ENCODE measurements around the gene FUT4.
"Not testable (repeated sequence)": the region's sequence is repeated elsewhere in the genome, so short reads cannot be mapped to it uniquely, and the experiment has no call there.

Gene FUT4

DNA sequence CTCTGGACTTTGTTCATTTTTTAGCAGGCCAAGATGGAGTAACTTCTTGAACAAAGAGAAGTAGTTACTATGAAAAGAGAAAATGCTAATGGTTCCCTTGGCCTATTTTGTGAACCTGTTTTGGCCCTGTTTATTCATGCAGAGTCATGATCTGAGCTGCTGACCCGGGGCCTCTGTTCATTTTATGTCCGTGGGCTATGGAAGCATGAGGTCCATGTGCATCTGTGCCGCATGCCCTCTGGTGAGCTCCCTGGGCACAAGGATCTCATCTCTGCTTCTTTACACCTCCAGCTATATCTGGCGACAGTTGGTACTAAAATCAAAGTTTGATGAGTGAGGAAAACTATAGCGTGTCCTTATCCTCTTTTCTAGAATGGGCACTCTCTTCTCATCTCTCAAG, 24.5 kb downstream of the FUT4 start:
- no peak for DNase-seq

DNA sequence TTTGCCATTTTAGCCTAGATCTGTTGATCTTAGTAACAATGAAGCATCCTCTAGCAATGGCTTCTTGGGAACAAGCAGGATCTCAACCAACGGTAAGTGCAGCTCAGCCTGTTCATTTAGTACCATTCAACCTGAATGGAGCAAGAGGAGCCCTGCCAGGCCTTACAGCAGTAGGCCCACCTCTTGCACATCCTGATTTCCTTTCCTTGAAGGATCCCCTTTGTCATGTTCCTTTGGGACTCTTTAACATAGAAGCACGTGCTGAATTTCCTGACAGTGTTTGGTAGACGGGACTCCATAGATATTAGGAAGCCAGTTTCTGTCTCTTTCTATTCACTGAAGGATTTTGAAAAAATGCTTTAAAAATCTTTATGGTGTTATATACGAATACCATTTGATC, 25.0 kb downstream of the FUT4 start:
- no peak for DNase-seq

DNA sequence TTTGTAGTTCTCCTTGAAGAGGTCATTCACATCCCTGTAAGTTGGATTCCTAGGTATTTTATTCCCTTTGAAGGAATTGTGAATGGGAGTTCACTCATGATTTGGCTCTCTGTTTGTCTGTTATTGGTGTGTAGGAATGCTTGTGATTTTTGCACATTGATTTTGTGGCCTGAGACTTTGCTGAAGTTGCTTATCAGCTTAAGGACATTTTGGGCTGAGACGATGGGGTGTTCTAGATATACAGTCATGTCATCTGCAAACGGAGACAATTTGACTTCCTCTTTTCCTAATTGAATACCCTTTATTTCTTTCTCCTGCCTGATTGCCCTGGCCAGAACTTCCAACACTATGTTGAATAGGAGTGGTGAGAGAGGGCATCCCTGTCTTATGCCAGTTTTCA, 29.3 kb downstream of the FUT4 start:
- DNase-seq = not testable (repeated sequence)

DNA sequence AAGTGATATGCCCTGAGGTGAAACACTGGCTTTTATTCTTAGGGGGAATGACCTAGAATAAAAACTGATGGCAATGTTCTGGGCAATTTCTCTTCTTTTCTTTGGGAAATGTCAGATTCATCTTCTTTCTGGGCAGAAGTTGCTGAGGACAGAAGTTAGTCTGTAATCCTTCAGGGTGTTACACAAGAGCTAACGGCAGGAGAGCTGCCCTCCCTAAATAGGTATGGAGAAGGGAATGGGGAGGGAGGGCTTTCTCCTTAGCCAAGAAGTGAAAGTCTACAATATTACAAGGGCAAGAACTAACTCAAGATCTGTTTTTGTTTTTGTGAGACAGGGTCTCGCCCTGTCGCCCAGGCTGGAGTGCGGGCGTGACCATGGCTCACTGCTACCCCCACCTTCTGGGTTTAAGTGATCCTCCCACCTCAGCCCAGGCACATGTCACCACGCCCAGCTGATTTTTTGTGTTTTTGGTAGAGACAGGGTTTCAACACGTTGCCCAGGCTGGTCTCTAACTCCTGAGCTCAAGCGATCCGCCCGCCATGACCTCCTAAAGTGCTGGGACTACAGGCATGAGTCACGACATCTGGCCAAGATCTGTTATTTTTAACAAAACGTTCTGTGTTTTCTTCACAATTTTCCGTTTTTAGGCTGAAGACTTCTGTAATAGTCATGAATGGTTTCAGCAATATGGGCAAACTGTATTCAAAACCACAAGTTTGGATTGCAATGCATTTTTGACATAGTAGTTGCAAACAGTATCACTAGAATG, 30.7 kb downstream of the FUT4 start:
- DNase-seq = no peak

DNA sequence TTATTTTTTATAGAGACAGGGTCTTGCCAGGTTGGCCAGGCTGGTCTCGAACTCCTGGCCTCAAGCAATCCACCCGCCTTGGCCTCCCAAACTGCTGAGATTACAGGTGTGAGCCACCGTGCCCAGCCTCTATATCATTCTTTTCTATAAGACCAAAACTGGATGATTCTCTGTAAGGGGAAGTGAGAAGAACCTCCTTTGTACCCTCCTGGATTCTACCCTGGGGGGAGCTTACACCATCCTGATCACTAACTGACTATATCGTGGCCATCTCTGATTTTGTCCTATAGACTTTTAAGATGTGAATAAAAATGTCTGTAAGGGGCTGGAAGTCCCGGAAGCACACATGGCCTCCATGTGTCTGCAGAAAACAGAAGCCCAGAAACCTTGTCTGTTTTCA, 32.6 kb downstream of the FUT4 start:
- no peak for DNase-seq

DNA sequence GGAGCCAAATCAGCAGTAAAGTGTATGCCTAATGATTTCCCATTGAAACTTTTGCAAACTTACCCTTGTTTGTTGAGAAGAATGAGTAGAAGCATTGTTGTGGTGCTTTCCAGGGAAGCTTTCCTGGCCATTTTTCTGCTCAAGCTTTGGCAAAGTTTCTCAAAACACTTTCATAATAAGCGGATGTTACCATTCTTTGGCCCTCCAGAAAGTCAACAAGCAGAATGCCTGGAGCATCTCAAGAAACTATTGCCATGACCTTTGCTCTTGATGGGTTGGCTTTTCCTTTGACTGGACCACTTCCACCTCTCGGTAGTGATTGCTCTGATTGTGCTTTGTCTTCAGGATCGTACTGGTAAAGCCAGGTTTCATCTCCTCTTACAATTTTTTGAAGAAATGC, 34.1 kb downstream of the FUT4 start:
- DNase-seq = no peak

DNA sequence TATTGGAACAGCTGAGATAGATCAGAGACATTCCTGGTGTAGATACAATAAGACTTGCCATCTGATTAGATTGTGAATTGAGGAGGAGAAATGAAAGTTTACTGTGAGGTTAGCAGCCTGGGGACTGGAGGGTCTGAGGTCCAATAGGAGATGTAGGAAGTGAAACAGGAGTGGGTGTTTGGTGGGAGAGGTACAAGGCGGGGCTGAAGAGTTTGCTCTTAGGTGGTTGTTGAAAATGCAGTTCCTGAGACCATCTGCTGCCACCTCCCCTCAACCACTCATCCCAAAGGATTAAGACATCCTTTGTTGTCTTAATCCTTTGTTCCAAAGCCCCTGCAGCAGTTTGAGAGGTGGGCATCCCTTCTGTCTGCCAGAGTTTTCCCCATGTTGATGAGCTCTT, 38.2 kb downstream of the FUT4 start:
- no peak for DNase-seq

DNA sequence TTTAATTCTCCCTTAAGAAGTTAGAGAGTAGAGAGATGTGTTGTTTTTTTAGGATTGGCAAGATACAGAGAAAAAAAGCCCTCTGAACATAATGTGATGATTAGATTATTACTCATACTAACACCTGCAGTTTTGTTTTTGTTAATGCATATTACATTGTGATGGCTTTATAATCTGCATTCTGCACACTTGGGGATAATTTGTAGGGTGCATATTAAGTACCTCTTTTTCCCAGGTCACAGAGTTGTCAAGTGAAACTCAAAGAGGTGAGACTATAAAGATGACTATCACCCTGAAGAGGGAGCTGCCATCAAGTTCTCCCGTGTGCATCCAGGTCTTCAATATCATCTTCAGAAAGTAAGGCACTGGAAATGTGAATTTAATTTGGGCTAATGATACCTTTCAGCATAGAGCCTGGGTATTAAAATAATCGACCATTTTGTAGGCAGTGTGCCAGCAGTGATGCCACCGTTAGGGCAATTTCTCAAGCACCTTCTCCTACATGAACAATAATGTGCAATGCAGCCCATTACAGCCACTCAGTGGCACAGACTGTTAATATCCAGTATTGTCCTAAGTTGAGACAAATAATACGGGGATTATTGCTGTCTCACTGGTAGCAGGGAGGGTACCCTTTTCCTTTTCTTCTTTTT, 39.6 kb downstream of the FUT4 start:
- no peak for DNase-seq

DNA sequence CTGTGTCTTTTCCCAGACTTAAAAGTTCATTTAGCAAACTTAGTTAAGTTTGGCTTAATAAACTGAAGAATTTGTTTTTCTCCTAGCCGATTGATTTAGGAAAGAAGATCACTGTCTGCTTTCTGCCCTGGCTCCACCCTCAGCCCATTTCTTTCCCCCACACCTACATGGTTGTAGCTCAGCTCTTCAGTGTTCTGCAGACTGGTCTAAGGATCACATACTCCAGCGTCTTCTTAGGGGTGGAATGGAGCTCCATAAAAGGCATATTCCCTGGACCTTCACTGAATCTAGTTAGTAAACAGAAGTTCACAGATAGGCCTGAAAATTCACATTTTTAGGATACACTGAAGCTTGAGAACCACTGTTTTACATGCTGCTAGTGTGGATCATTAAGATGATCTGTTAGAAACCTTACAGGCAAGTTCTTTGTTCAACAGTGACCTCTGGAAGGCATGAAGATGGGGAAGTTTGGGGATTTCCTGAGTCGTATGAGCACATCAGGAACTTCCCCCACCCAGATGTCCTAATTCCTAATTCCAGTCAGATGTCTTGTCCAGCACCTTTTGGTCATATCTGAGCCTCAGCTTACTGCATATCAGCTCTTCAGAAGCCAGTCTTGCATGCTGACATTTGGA, 40.3 kb downstream of the FUT4 start:
- no peak for DNase-seq

DNA sequence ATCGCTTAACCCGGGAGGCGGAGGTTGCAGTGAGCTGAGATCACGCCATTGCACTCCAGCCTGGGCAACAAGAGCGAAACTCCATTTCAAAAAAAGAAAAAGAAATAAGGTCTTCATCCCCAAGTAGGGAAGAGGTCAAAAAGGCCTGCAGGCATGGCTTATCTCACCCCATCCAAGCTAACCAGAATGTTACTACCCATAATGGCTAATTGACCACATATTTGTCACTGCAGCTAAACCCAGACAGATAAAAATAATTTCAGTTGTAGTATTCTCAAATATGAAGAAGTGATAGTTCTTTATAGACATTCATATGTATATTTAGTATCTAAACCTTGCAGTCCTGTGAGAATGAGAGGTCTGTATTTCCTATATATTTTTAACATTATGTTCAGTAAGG, 41.3 kb downstream of the FUT4 start:
- DNase-seq = no peak

DNA sequence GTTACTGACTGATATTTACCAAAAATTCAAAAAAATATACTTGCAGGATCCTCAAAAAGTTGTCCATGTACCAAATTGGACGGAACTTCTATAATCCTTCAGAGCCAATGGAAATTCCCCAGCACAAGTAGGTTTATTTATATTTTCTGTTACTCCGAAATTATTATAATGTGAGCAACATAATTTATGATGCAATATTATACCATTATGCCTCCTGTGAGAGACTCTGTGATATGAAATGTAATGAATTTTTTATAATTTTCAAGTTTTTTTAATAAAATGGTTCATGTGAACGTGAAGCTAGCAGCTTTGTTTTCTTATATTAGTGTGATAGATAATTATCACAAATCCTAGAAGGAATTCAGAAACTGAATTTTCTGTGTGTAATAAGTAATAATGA, 41.7 kb downstream of the FUT4 start:
- DNase-seq = no peak

DNA sequence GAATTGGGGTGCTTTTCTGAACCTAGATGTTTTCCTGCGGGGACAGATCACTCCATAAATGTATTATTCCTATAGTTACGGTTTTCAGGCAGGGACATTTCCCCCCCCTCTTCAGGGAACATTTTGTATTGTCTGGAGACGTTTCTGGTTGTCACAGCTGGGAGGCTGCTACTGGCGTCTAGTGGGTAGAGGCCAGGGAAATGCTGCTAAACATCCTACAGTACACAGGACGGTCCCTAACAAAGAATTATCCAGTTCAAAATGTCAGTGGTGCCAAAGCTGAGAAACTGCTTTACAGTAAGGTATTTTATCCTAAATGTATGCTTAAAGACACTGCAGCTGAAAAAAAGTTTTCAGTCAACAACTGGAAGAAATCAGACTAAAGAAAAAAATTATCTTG, 42.8 kb downstream of the FUT4 start:
- no peak for DNase-seq

DNA sequence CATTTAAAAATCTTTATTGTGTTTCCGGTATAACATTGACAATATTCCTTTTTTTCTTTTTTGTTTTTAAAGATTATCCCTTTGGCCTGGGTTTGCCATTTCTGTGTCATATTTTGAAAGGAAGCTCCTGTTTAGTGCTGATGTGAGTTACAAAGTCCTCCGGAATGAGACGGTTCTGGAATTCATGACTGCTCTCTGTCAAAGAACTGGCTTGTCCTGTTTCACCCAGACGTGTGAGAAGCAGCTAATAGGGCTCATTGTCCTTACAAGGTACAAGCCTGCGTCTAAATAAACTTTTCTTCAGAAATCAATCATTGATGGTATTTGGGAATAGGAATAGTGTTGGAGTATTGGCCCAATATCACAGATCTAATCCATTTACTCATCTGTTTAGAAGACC, 43.3 kb downstream of the FUT4 start:
- no peak for DNase-seq

DNA sequence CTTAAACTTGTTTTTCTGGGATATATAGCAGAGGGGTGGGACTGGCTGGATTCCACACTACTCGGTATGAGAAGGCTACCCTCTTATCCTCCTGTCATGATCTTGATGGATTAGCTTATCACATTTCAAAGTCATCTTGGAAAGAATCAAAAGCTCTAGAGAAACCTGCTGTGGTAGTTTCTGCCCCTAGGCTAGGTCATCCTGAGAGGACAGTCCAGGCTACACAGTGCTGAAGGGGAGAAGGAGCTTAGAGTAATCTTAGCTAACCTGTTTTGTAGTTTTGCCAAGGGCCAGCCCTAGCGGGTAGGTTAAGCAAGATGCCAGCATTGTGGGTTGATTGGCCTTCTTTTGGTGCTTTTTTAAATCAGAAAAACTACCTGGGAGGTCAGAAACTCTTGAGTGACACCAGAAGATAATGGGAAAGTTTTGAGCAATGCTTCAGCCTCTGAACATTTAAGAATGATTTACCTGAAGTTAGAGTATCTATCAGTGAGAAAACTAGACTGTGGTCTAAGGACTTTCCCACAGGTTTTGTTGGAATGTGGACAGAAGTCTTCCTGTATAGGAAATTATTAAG, 44.7 kb downstream of the FUT4 start:
- DNase-seq = no peak

DNA sequence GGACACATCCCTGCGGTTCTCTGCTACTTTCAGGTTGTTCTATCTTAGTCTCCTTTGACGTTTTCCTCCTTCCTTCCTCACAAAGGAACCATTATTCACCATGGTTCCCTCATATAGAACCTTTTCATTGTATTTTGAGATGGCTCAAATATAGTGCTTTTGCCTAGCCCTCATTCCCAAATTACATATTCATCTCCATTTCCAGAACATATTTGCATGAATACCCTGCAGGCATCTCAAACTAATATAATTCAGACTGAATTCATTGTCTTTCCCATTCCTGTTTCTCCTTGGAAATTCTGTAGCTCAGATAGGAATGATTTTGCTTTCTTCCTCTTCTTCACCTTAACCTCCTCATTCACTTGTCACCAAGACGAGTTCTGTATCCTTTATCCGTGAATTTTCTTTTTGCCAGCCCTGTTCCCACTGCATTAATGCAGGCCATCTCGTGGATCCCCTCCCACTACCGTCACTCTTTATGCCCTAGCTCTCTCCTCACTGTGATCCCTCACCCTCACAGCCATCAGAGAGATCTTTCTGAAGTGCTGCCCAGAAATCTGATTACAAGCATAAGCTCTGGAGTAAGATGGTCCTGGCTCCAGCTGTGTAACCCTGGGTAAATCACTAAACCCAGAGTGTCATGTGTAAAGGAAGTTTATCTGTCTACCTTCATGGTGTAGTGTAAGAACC, 46.8 kb downstream of the FUT4 start:
- no peak for DNase-seq

DNA sequence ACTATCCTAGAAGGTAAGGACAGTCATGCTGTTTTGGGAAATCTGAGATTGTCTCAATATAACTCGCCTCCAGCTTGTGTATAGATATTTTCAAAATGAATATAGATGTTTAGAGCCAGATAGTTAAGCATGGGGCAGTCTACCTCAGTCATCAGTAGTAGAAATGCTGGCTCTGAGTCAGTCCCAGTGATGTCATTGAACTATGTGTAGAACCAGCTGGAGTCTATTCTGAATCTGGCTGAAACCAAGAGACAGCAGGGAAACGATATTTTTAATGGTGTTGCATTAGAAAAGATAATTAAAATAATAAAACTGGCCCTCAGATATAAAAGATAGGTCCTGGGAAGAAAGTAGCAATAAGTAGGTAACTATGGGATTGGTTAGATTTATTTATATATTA, 49.3 kb downstream of the FUT4 start:
- no peak for DNase-seq

DNA sequence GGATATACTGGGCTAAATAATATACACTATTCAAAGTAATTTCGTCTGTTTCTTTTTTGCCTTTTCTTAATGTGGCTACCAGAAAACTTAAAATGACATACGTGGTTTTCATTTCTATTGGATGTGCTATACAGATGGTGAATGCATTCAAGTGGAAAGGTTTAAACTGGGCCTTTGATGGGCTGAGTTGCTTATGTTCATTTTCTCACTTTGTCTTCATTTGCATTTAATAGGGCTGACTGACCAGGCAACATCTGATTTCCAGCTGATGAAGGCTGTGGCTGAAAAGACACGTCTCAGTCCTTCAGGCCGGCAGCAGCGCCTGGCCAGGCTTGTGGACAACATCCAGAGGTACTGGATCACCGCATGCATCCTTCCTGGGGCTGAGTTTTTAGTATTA, 51.4 kb downstream of the FUT4 start:
- no peak for DNase-seq

DNA sequence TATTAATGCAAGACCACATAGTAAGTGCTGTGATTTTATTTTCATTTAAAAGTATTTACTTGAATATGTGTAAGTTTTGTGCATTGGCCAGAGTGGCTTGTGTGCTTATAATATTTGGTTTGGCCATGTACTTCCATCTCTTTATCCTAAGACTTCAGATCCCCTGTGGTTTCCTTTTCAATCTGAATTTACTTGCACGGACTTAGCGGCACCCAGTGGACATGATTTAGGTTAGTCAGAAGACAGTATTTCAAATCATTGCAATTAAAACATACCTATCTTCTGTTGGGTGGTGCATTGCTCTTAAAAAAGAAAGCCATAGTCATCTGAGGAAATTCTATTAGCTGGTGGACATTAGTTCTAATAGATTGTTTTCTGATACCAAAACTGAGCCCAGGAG, 54.2 kb downstream of the FUT4 start:
- DNase-seq = no peak

All from amniotic stem cell (primary cell).